CD14-positive monocyte (primary cell): ENCODE data around the gene AFDN. TPM values are rescaled to one million over a fixed set of nuclear protein-coding genes. Genes with fewer than 3 reads are reported as not detected.

ENCODE experiments used
- DNase-seq, 3 donors: peaks; one replicate each; pipeline ENCODE4 v3.0.0-alpha.2; 2011 to 2022
- H2AFZ ChIP-seq: 2 replicates; pipeline ENCODE4 v1.6.0; 2012; ENCODE audit warnings: mild to moderate bottlenecking, low read depth, low read length, inconsistent platforms; ENCODE audit not compliant: insufficient read depth, poor library complexity, severe bottlenecking
- H3K27ac ChIP-seq, 2 donors: 1 replicate in 1 of 2; 2 replicates in 1 of 2; pipeline ENCODE4 v1.5.1; 2012 to 2013; ENCODE audit warnings: low read length in 2 of 2, control low read depth in 1 of 2, inconsistent platforms in 1 of 2, low read depth in 1 of 2, mild to moderate bottlenecking in 1 of 2
- H3K27me3 ChIP-seq, 2 donors: one replicate each; pipeline versions ENCODE4 v1.6.0 to v1.6.1; 2011 to 2013; ENCODE audit warnings: low read length in 2 of 2; ENCODE audit not compliant: control insufficient read depth in 2 of 2, insufficient read depth in 2 of 2
- H3K36me3 ChIP-seq, 2 donors: replicated peaks in 1 of 2; 1 replicate in 1 of 2; 2 replicates in 1 of 2; pipeline versions ENCODE4 v1.5.1 to v1.6.1; 2012 to 2013; ENCODE audit warnings: low read length in 2 of 2, control low read depth in 1 of 2, inconsistent platforms in 1 of 2, mild to moderate bottlenecking in 1 of 2; ENCODE audit not compliant: insufficient read depth in 2 of 2, control insufficient read depth in 1 of 2
- H3K4me1 ChIP-seq, 2 donors: 1 replicate in 1 of 2; 2 replicates in 1 of 2; pipeline versions ENCODE4 v1.5.1 to v1.6.1; 2012 to 2013; ENCODE audit warnings: low read length in 2 of 2, control low read depth in 1 of 2, inconsistent platforms in 1 of 2, mild to moderate bottlenecking in 1 of 2, moderate library complexity in 1 of 2; ENCODE audit not compliant: insufficient read depth in 2 of 2, control insufficient read depth in 1 of 2
- H3K4me2 ChIP-seq: replicated peaks from 2 replicates; pipeline ENCODE3; 2012; ENCODE audit warnings: low read length, moderate library complexity, mild to moderate bottlenecking; ENCODE audit not compliant: poor library complexity, severe bottlenecking; ENCODE audit errors: extremely low read depth
- H3K4me3 ChIP-seq, 3 experiments: fragments of 200-600 bp in 1 of 3; sonication (generic) in 1 of 3; replicated peaks in 1 of 3; 1 replicate in 2 of 3; 2 replicates in 1 of 3; pipeline ENCODE4 v1.5.1; 2011 to 2013; ENCODE audit warnings: low read length in 3 of 3, mild to moderate bottlenecking in 3 of 3, control low read depth in 2 of 3, low read depth in 2 of 3, inconsistent platforms in 1 of 3, moderate library complexity in 1 of 3
- H3K79me2 ChIP-seq: 2 replicates; pipeline ENCODE4 v1.6.0; 2012; ENCODE audit warnings: mild to moderate bottlenecking, control low read depth, inconsistent platforms, low read length, moderate library complexity; ENCODE audit not compliant: insufficient read depth
- H3K9ac ChIP-seq: 2 replicates; pipeline ENCODE4 v1.6.0; 2017; ENCODE audit warnings: low read length, mild to moderate bottlenecking; ENCODE audit not compliant: insufficient read depth, poor library complexity, severe bottlenecking
- H3K9me3 ChIP-seq, 2 donors: replicated peaks in 1 of 2; 1 replicate in 1 of 2; 2 replicates in 1 of 2; pipeline versions ENCODE4 v1.5.1 to v1.6.1; 2012 to 2013; ENCODE audit warnings: low read length in 2 of 2, control low read depth in 1 of 2; ENCODE audit not compliant: control insufficient read depth in 1 of 2, insufficient read depth in 1 of 2
- H4K20me1 ChIP-seq: 2 replicates; pipeline ENCODE4 v1.6.0; 2012; ENCODE audit warnings: mild to moderate bottlenecking, low read length, control low read depth, moderate library complexity; ENCODE audit not compliant: insufficient read depth
- H3K27ac Mint-ChIP-seq, 7 donors: one replicate each; pipeline ENCODE4 v1.8.0; 2020; ENCODE audit warnings: mild to moderate bottlenecking in 7 of 7, mixed read lengths in 7 of 7, moderate library complexity in 6 of 7, inconsistent platforms in 2 of 7
- H3K27me3 Mint-ChIP-seq, 3 donors: one replicate each; pipeline ENCODE4 v1.8.0; 2021 to 2022; ENCODE audit warnings: low read depth in 3 of 3, mild to moderate bottlenecking in 3 of 3, mixed read lengths in 3 of 3, moderate library complexity in 3 of 3, inconsistent platforms in 1 of 3
- H3K36me3 Mint-ChIP-seq, 2 donors: one replicate each; pipeline ENCODE4 v1.8.0; 2020; ENCODE audit warnings: mixed read lengths in 2 of 2, inconsistent platforms in 1 of 2, mild to moderate bottlenecking in 1 of 2
- H3K4me1 Mint-ChIP-seq: one replicate; pipeline ENCODE4 v1.8.0; 2020; ENCODE audit warnings: mild to moderate bottlenecking, mixed read lengths
- H3K4me3 Mint-ChIP-seq, 2 donors: one replicate each; pipeline ENCODE4 v1.8.0; 2020; ENCODE audit warnings: mild to moderate bottlenecking in 2 of 2, mixed read lengths in 2 of 2, moderate library complexity in 1 of 2
- H3K9me3 Mint-ChIP-seq, 7 donors: one replicate each; pipeline ENCODE4 v1.8.0; 2020 to 2022; ENCODE audit warnings: mixed read lengths in 7 of 7, mild to moderate bottlenecking in 6 of 7, moderate library complexity in 6 of 7, inconsistent platforms in 2 of 7
- WGBS: methylation state at CpG from one replicate; pipeline ENCODE4 v1.1.5; 2013; ENCODE audit warnings: missing lambda C conversion rate; ENCODE audit not compliant: insufficient coverage; 5-methylcytosine and 5-hydroxymethylcytosine counted together
- intact Hi-C, 2 donors: fragments of 100-400 bp; cut with micrococcal nuclease; formaldehyde crosslinking; loops; one replicate each; pipeline versions ENCODE4 v1.15.0 to v1.15.1; 2023
- polyA plus RNA-seq, 3 donors: library from polyadenylated mRNA; depleted of rRNA in 1 of 3; unstranded in 2 of 3; stranded (reverse) in 1 of 3; fragments of 300-500 nt in 2 of 3; fragments of >200 nt in 1 of 3; fragmentation: Illumina TruSeq in 2 of 3; gene quantifications; 1 replicate in 2 of 3; 2 replicates in 1 of 3; pipeline ENCODE4 v1.2.3, GENCODE V29; 2012 to 2021
- TF ChIP-seq, protein P1 (sequence below): fragments of 200-600 bp; IDR thresholded peaks from one replicate; pipeline ENCODE4 v1.8.0; 2022; ENCODE audit warnings: antibody characterized with exemption, mild to moderate bottlenecking

AFDN gene
- polyA plus RNA-seq, 3 donors, result 0.03 to 1.5 TPM; not detected in 1

DNA sequence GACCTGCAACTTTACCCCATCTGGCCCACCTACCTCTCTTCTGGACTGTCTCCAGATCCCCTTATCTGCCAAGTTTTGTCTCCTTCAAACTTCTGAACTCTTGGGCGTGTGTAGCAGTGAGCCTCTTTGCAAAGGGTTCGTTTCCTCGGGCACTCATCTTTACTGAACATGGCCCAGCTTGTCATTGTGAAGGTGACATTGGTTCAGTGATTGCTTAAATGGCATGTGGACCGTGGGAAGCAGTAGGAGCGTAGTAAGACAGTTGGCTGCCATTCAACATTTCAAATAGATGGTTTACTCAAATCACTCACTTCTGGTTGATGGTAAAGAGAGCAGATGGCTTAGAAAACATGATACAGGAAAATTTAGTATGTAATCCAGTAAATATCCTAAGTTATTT is 136.0 kb downstream of the AFDN start:
- H3K9ac ChIP-seq, result no peak overlapping the region
- H3K36me3 Mint-ChIP-seq, result no peaks in the 10 kb centered on the region
- peaks cover 0 to 3% (median 1%) of the 10 kb centered on the region in 3 donors for H3K27me3 Mint-ChIP-seq
- no peaks in the 10 kb centered on the region for H3K79me2 ChIP-seq
- no peaks in the 10 kb centered on the region for H3K36me3 ChIP-seq
- H4K20me1 ChIP-seq, result no peaks in the 10 kb centered on the region
- DNase-seq, result no peak
- WGBS, result 100% methylated on average over 3 of the region's 5 CpGs
- H3K4me3 Mint-ChIP-seq, result no peak overlapping the region
- intact Hi-C loops, result no loop called here
- no peak overlapping the region for H3K27ac Mint-ChIP-seq
- H3K4me1 Mint-ChIP-seq, result no peaks in the 10 kb centered on the region
- H3K27ac ChIP-seq, result no peak overlapping the region
- H3K9me3 Mint-ChIP-seq, result peaks cover 0 to 7% (median 2%) of the 10 kb centered on the region in 7 donors
- H3K4me3 ChIP-seq, result no peak overlapping the region
- H3K4me1 ChIP-seq, result no peaks in the 10 kb centered on the region
- H3K4me2 ChIP-seq, result no peak overlapping the region
- H3K9me3 ChIP-seq, result no peaks in the 10 kb centered on the region
- TF ChIP-seq, protein P1, sequence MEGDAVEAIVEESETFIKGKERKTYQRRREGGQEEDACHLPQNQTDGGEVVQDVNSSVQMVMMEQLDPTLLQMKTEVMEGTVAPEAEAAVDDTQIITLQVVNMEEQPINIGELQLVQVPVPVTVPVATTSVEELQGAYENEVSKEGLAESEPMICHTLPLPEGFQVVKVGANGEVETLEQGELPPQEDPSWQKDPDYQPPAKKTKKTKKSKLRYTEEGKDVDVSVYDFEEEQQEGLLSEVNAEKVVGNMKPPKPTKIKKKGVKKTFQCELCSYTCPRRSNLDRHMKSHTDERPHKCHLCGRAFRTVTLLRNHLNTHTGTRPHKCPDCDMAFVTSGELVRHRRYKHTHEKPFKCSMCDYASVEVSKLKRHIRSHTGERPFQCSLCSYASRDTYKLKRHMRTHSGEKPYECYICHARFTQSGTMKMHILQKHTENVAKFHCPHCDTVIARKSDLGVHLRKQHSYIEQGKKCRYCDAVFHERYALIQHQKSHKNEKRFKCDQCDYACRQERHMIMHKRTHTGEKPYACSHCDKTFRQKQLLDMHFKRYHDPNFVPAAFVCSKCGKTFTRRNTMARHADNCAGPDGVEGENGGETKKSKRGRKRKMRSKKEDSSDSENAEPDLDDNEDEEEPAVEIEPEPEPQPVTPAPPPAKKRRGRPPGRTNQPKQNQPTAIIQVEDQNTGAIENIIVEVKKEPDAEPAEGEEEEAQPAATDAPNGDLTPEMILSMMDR, result no peak
- H3K27me3 ChIP-seq, result no peaks in the 10 kb centered on the region
- H2AFZ ChIP-seq, result no peak overlapping the region

DNA sequence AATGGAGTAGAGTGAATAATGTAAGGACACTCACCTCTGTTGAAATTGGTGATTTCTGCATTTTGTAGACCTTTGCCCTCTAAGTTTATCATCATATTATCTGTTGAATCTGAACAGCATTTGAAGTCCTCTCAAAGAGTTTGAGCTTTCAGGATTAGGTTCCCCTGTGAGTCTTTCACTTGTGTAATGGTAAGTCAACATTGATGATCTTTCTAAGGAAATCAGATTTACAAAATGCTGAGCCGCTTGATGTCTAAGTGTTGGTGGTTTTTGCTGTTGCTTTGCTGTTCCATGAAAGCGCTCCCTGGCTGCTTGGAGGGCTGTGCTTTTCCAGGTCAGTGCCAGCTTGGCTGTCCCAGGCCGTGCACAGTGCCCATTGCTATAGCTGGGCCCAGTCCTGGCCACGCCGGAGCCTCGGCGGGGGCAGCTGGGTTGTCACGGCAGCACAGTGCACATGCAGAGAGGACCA is 136.9 kb downstream of the AFDN start:
- Histone ChIP-seq H3K36me3 (no peaks in the 10 kb centered on the region), H3K79me2 (no peaks in the 10 kb centered on the region), H4K20me1 (no peaks in the 10 kb centered on the region), H3K9me3 (no peaks in the 10 kb centered on the region), H3K4me2 (no peak overlapping the region), H2AFZ (no peak overlapping the region), H3K27me3 (no peaks in the 10 kb centered on the region), H3K9ac (no peak overlapping the region), H3K4me3 (no peak overlapping the region), H3K4me1 (no peaks in the 10 kb centered on the region), H3K27ac (no peak overlapping the region)
- intact Hi-C loops, result no loop called here
- Mint-ChIP-seq H3K27me3 (peaks cover 0 to 3% (median 1%) of the 10 kb centered on the region in 3 donors), H3K36me3 (no peaks in the 10 kb centered on the region), H3K4me3 (no peak overlapping the region), H3K9me3 (peaks cover 0 to 6% (median 2%) of the 10 kb centered on the region in 7 donors), H3K4me1 (no peaks in the 10 kb centered on the region), H3K27ac (no peak overlapping the region)
- 100% methylated on average over 5 of the region's 8 CpGs for WGBS
- DNase-seq, result no peak
- TF ChIP-seq, protein P1, result no peak
